ENCODE data around the gene FAM234A. TPM values are rescaled to one million over a fixed set of nuclear protein-coding genes. Genes with fewer than 3 reads are reported as not detected.

FAM234A gene
- total and polyA plus RNA-seq, 2 donors (not counting 3 experiments of a cell fraction or from before 2014, with no cell fraction given) = 70.4 to 89.4 TPM

- intact Hi-C loops (cut with micrococcal nuclease) = no loop called here
- H3K9me3 ChIP-seq (replicated peaks; ENCODE audit: control insufficient read depth, insufficient read depth, low read length) = no peaks in the 10 kb centered on the region
- H2AFZ ChIP-seq (ENCODE audit: low read depth, low read length) = no peak overlapping the region
- BruUV-seq (replicated peaks) = no TSS peak
- H3K9ac ChIP-seq (replicated peaks; ENCODE audit: extremely low read depth, insufficient read depth, low read length) = no peak overlapping the region
- H4K20me1 ChIP-seq (replicated peaks; ENCODE audit: control insufficient read depth, extremely low read depth, insufficient read depth, low read length) = no peaks in the 10 kb centered on the region
- DNase-seq (ENCODE audit: low read depth, low spot score) = no peak
- H3K9me1 ChIP-seq (replicated peaks; ENCODE audit: control insufficient read depth, extremely low read depth, insufficient read depth, low read length) = no peaks in the 10 kb centered on the region
- H3K79me2 ChIP-seq (ENCODE audit: control insufficient read depth, insufficient read depth, low read length) = no peaks in the 10 kb centered on the region
- no peak overlapping the region for H3K4me3 ChIP-seq (replicated peaks in 1 of 3; ENCODE audit: insufficient read depth in 1 of 3, low read depth in 1 of 3, low read length in 3 of 3)
- no peak overlapping the region for H3K4me2 ChIP-seq (ENCODE audit: insufficient read depth, low read length)
- POLR2A ChIA-PET = no interaction called here
- dilution Hi-C loops (cut with MboI; ENCODE audit: extremely low pct_ligation_motif_present, low sequenced_read_pairs) = no loop called here
- CTCF ChIA-PET = no interaction called here
- H3K27ac ChIP-seq (ENCODE audit: insufficient read depth, low read depth, low read length) = no peak overlapping the region
- H3K27me3 ChIP-seq (ENCODE audit: control insufficient read depth in 2 of 2, insufficient read depth in 2 of 2, low read length in 2 of 2) = no peaks in the 10 kb centered on the region
- H3K4me1 ChIP-seq (ENCODE audit: control insufficient read depth, extremely low read depth, insufficient read depth, low read length) = no peaks in the 10 kb centered on the region
- peaks cover 0 to 36% of the 10 kb centered on the region in 2 experiments for H3K36me3 ChIP-seq (ENCODE audit: control insufficient read depth in 2 of 2, extremely low read depth in 1 of 2, insufficient read depth in 2 of 2, low read length in 2 of 2)
- FAIRE-seq = no peak
- TF ChIP-seq FOS (IDR thresholded peaks at IDR 0.05; ENCODE audit: borderline replicate concordance, insufficient read depth, low read length) = no peak
- TF ChIP-seq EZH2 (IDR thresholded peaks at IDR 0.05; ENCODE audit: borderline replicate concordance, low read depth, low read length, severe bottlenecking) = no peak
- TF ChIP-seq CTCF (IDR thresholded peaks at IDR 0.05; ENCODE audit: extremely low read depth in 1 of 2, insufficient read depth in 1 of 2, low read depth in 1 of 2, low read length in 2 of 2) = no peak
- TF ChIP-seq MYC (IDR thresholded peaks at IDR 0.05; ENCODE audit: low read depth, low read length) = no peak
- TF ChIP-seq POLR2A (IDR thresholded peaks at IDR 0.05; ENCODE audit: low read depth, low read length) = no peak
- TF ChIP-seq JUN (IDR thresholded peaks at IDR 0.05; ENCODE audit: borderline replicate concordance, insufficient read depth, insufficient read length, low read depth) = no peak
- no peak for TF ChIP-seq GATA2 (IDR thresholded peaks at IDR 0.05; ENCODE audit: insufficient read depth, insufficient read length, low read depth, low read length)
- TF ChIP-seq POLR2AphosphoS5 (IDR thresholded peaks at IDR 0.05; ENCODE audit: insufficient read depth, low read depth, low read length) = no peak
- TF ChIP-seq, protein P1, sequence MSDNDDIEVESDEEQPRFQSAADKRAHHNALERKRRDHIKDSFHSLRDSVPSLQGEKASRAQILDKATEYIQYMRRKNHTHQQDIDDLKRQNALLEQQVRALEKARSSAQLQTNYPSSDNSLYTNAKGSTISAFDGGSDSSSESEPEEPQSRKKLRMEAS (IDR thresholded peaks at IDR 0.05; ENCODE audit: insufficient read depth, insufficient read length) = no peak
These were observed 71.5 kb downstream of the FAM234A start for GRCh38 chr16:305916-306626.

Data from endothelial cell of umbilical vein (primary cell).